ENCODE data around the gene OR1A1. TPM values are rescaled to one million over a fixed set of nuclear protein-coding genes. Genes with fewer than 3 reads are reported as not detected.

OR1A1 gene
- not detected for total RNA-seq

- no peaks in the 10 kb centered on the region for H3K9me3 ChIP-seq
- H3K27me3 ChIP-seq = no peaks in the 10 kb centered on the region
- intact Hi-C loops (cut with DNase I) = no loop called here
- DNase-seq (ENCODE audit: extremely low spot score in 2 of 2) = no peak
- no peak within 1 kb of the TSS for H3K4me3 ChIP-seq
- TF ChIP-seq POLR2AphosphoS5 (IDR thresholded peaks at IDR 0.05; ENCODE audit: insufficient read depth in 1 of 2, low read depth in 1 of 2) = no peak
- no peak for TF ChIP-seq CTCF (IDR thresholded peaks at IDR 0.05)
- no peak for TF ChIP-seq POLR2A (IDR thresholded peaks at IDR 0.05)
- H3K36me3 ChIP-seq = no peaks in the 10 kb centered on the region
- H3K4me1 ChIP-seq = no peaks in the 10 kb centered on the region
- H3K27ac ChIP-seq = no peak within 1 kb of the TSS
Measured at GRCh38 chr17:3207367-3207766, at the start of gene OR1A1. Gene OR1A1 (plus strand): TSS chr17:3207667. CDS start chr17:3215621, 7,954 bp downstream.

- no peak for TF ChIP-seq CTCF (IDR thresholded peaks at IDR 0.05)
- TF ChIP-seq POLR2AphosphoS5 (IDR thresholded peaks at IDR 0.05; ENCODE audit: insufficient read depth in 1 of 2, low read depth in 1 of 2) = no peak
- no peak for TF ChIP-seq POLR2A (IDR thresholded peaks at IDR 0.05)
- Histone ChIP-seq H3K36me3 (no peaks in the 10 kb centered on the region), H3K4me3 (no peak overlapping the region), H3K4me1 (no peaks in the 10 kb centered on the region), H3K27ac (no peak overlapping the region), H3K27me3 (no peaks in the 10 kb centered on the region), H3K9me3 (no peaks in the 10 kb centered on the region)
- DNase-seq (ENCODE audit: extremely low spot score in 2 of 2) = no peak
- intact Hi-C loops (cut with DNase I) = no loop called here
Measured at GRCh38 chr17:3167574-3167973, 39.9 kb upstream of the OR1A1 start.

- TF ChIP-seq CTCF (IDR thresholded peaks at IDR 0.05) (no peak), POLR2AphosphoS5 (IDR thresholded peaks at IDR 0.05; ENCODE audit: insufficient read depth in 1 of 2, low read depth in 1 of 2) (no peak), POLR2A (IDR thresholded peaks at IDR 0.05) (no peak)
- no peak overlapping the region for H3K4me3 ChIP-seq
- intact Hi-C loops (cut with DNase I) = no loop called here
- H3K36me3 ChIP-seq = no peaks in the 10 kb centered on the region
- no peak for DNase-seq (ENCODE audit: extremely low spot score in 2 of 2)
- H3K4me1 ChIP-seq = no peaks in the 10 kb centered on the region
- H3K27me3 ChIP-seq = no peaks in the 10 kb centered on the region
- H3K27ac ChIP-seq = no peak overlapping the region
- H3K9me3 ChIP-seq = no peaks in the 10 kb centered on the region
Measured at GRCh38 chr17:3189961-3190360, 17.5 kb upstream of the OR1A1 start.

GRCh38 chr17:3197219-3197618, 10.2 kb upstream of the OR1A1 start, which contains the start of gene OR1A2:
Gene OR1A2 (plus strand): TSS chr17:3197519. CDS start chr17:3197519, 0 bp downstream.
- no peaks in the 10 kb centered on the region for H3K9me3 ChIP-seq
- intact Hi-C loops (cut with DNase I) = no loop called here
- H3K27ac ChIP-seq = no peak within 1 kb of the TSS
- no peak for DNase-seq (ENCODE audit: extremely low spot score in 2 of 2)
- no peaks in the 10 kb centered on the region for H3K36me3 ChIP-seq
- H3K27me3 ChIP-seq = no peaks in the 10 kb centered on the region
- no peak within 1 kb of the TSS for H3K4me3 ChIP-seq
- TF ChIP-seq POLR2A (IDR thresholded peaks at IDR 0.05) = no peak
- TF ChIP-seq CTCF (IDR thresholded peaks at IDR 0.05) = no peak
- no peak for TF ChIP-seq POLR2AphosphoS5 (IDR thresholded peaks at IDR 0.05; ENCODE audit: insufficient read depth in 1 of 2, low read depth in 1 of 2)
- H3K4me1 ChIP-seq = no peaks in the 10 kb centered on the region

- Histone ChIP-seq H3K4me1 (no peaks in the 10 kb centered on the region), H3K4me3 (no peak overlapping the region), H3K27me3 (no peaks in the 10 kb centered on the region), H3K27ac (no peak overlapping the region), H3K36me3 (no peaks in the 10 kb centered on the region), H3K9me3 (no peaks in the 10 kb centered on the region)
- no peak for TF ChIP-seq CTCF (IDR thresholded peaks at IDR 0.05)
- no peak for TF ChIP-seq POLR2AphosphoS5 (IDR thresholded peaks at IDR 0.05; ENCODE audit: insufficient read depth in 1 of 2, low read depth in 1 of 2)
- TF ChIP-seq POLR2A (IDR thresholded peaks at IDR 0.05) = no peak
- DNase-seq (ENCODE audit: extremely low spot score in 2 of 2) = no peak
- intact Hi-C loops (cut with DNase I) = no loop called here
Measured at GRCh38 chr17:3208484-3208883, 1.0 kb downstream of the OR1A1 start.

Data from vagina (tissue), 2 donors.